Measurements from ENCODE around the gene ARHGAP18.

Gene ARHGAP18

DNA sequence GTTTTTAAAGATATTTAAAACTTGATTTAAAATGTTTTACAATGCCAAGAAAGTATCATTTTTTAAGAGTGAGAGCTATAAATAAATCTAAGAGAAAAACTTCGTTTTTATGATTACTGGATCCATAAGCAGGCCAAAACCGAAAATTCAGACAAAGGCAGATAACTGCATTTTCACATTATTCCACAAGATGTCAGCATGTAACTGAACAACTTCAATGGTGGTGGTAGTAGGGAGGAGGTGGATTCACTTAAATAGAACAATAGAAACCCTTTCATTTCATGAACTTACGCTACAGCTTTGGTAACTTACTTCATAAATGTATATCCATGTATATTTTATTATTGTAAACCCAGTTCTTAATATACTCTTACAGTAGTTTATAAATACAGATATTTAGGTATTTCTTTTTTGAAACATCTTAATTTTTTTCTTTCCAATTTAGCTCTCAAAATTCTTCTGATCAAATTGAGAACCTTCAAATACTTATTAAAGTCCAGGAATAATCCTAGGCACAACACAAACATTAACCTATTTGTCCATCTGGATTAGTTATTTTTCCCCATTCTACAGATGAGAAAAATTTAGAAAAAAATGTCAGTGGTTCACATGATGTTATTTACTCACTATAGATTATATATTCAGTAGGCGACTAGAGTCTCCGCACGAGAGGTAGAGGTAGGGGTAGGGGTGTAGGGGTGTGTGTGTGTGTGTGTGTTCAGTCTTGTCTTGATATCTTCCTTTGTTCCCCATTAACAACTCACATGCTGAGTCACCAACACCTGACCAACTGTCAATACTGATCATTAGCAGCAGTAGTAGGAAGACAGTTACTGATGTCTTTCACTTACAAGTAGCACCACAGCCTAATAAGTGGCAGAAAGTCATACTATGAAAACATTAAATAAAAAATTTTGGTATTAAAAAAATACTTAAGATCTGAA, 111.5 kb downstream of the ARHGAP18 start:
- H3K27me3 ChIP-seq (ENCODE audit: control insufficient read depth, insufficient read depth, low read length) = no peaks in the 10 kb centered on the region
- no peaks in the 10 kb centered on the region for H3K36me3 ChIP-seq (ENCODE audit: control insufficient read depth, insufficient read depth, low read length)
- no peak overlapping the region for H3K27ac ChIP-seq (ENCODE audit: low read depth, low read length)
- H3K9me3 ChIP-seq (ENCODE audit: control insufficient read depth, insufficient read depth, low read depth, low read length) = no peaks in the 10 kb centered on the region
- peaks cover 7% of the 10 kb centered on the region for H3K4me1 ChIP-seq (ENCODE audit: control insufficient read depth, insufficient read depth, low read length)
- no peak overlapping the region for H3K4me3 ChIP-seq (ENCODE audit: low read depth, low read length)
- H3K9ac ChIP-seq (ENCODE audit: low read length) = no peak overlapping the region

DNA sequence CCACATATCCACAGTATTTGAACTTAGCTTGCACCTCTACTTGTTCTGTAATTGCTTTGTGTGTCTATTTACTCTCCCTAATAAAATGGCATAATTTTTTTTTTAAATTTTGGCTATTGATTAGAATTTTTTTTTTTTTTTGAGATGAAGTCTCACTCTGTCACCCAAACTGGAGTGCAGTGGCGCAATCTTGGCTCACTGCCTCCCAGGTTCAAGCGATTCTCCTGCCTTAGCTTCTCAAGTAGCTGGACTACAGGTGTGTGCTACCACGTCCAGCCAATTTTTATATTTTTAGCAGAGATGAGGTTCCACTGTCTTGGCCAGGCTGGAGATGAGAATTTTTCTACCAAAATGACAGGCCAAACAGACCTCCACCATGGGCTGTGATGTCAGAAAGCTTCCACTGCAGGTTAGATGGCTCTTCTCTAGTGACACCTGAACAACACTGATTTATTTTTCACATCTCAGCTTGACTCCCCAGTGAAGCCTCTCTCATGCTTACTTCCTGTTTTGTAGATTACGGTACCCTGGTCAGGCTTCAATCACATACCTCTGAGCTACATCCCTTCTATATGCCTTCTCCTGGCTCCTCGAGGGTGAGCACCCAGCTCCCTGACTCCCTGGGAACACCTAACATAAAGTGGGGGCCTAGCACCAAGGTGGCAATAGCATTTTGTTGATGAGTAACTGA, 112.8 kb downstream of the ARHGAP18 start:
- H3K4me3 ChIP-seq (ENCODE audit: low read depth, low read length) = no peak overlapping the region
- H3K9me3 ChIP-seq (ENCODE audit: control insufficient read depth, insufficient read depth, low read depth, low read length) = no peaks in the 10 kb centered on the region
- H3K27ac ChIP-seq (ENCODE audit: low read depth, low read length) = no peak overlapping the region
- peaks cover 7% of the 10 kb centered on the region for H3K4me1 ChIP-seq (ENCODE audit: control insufficient read depth, insufficient read depth, low read length)
- no peaks in the 10 kb centered on the region for H3K36me3 ChIP-seq (ENCODE audit: control insufficient read depth, insufficient read depth, low read length)
- no peaks in the 10 kb centered on the region for H3K27me3 ChIP-seq (ENCODE audit: control insufficient read depth, insufficient read depth, low read length)
- H3K9ac ChIP-seq (ENCODE audit: low read length) = no peak overlapping the region

DNA sequence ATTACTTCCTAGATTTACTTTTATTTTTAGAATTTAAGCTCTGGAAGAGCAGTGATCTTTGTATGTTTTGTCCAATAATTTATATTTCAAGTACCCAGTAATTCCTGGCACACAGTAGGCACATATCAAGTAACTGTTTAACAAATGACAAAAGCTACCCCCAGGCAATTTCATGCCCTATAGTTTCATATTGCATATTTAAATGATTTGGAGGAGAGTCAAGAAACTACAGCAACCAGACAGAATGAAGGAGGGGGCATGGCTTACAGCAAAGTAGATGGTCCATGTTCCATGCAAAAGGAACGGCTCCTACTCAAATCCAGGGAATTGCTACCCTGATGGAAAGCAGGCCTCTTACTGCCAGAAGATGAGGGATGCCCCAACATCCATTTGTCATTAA, 113.5 kb downstream of the ARHGAP18 start:
- no peak overlapping the region for H3K4me3 ChIP-seq (ENCODE audit: low read depth, low read length)
- H3K36me3 ChIP-seq (ENCODE audit: control insufficient read depth, insufficient read depth, low read length) = no peaks in the 10 kb centered on the region

DNA sequence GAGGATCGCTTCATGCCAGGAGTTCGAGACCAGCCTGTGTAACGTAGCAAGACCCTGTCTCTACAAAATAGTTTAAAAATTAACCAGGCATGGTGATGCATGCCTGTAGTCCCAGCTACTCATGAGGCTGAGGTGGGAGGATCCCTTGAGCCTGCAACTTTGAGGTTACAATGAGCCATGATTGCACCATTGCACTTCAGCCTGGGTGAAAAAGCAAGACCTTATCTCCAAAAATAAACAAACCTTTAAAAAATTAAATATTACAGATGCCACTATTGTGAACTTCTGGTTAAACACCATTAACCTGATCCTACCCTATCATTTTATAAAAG, 116.8 kb downstream of the ARHGAP18 start:
- H3K27ac ChIP-seq (ENCODE audit: low read depth, low read length) = no peak overlapping the region
- H3K36me3 ChIP-seq (ENCODE audit: control insufficient read depth, insufficient read depth, low read length) = no peaks in the 10 kb centered on the region
- H3K9ac ChIP-seq (ENCODE audit: low read length) = no peak overlapping the region

More for the DNA sequence above, 113.5 kb downstream of the ARHGAP18 start:
- peaks cover 7% of the 10 kb centered on the region for H3K4me1 ChIP-seq (ENCODE audit: control insufficient read depth, insufficient read depth, low read length)
- no peak overlapping the region for H3K27ac ChIP-seq (ENCODE audit: low read depth, low read length)
- H3K27me3 ChIP-seq (ENCODE audit: control insufficient read depth, insufficient read depth, low read length) = no peaks in the 10 kb centered on the region
- no peaks in the 10 kb centered on the region for H3K9me3 ChIP-seq (ENCODE audit: control insufficient read depth, insufficient read depth, low read depth, low read length)
- H3K9ac ChIP-seq (ENCODE audit: low read length) = no peak overlapping the region

DNA sequence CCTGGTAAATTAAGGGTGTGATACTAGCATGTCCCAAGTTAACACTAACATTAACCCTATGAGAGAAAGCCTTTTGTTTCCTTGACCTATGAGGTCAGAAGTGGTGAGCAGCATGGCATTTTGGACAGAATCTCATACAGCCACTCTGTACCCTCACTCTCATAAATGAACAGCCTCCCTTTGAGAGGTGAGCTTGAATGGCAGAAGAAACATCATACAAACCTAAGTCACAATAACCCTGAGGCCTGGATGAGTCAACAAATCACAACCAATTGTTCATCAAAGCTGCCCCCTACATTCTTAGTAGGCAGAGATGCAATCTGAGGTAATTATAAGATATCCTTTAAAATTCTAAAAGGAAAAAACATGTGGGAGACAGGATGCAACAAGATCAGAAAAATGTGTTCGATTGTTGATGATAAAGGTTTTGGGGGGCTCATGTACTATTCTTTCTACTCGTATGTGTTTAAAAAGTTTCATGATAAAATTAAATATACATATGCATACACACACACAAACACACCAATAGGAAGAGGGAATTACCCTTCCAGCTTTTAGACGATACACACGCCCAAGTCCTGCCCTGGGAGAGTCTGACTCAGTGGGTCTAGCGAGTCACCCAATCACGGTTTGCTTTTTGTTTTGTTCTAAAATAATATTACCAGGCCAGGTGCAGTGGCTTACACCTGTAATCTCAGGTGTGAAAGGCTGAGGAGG, 117.3 kb downstream of the ARHGAP18 start:
- no peak overlapping the region for H3K9ac ChIP-seq (ENCODE audit: low read length)
- no peaks in the 10 kb centered on the region for H3K9me3 ChIP-seq (ENCODE audit: control insufficient read depth, insufficient read depth, low read depth, low read length)
- H3K36me3 ChIP-seq (ENCODE audit: control insufficient read depth, insufficient read depth, low read length) = no peaks in the 10 kb centered on the region
- no peak overlapping the region for H3K4me3 ChIP-seq (ENCODE audit: low read depth, low read length)
- H3K27ac ChIP-seq (ENCODE audit: low read depth, low read length) = no peak overlapping the region
- H3K4me1 ChIP-seq (ENCODE audit: control insufficient read depth, insufficient read depth, low read length) = no peaks in the 10 kb centered on the region
- H3K27me3 ChIP-seq (ENCODE audit: control insufficient read depth, insufficient read depth, low read length) = no peaks in the 10 kb centered on the region

More for the DNA sequence above, 116.8 kb downstream of the ARHGAP18 start:
- Histone ChIP-seq H3K27me3 (ENCODE audit: control insufficient read depth, insufficient read depth, low read length) (no peaks in the 10 kb centered on the region), H3K4me3 (ENCODE audit: low read depth, low read length) (no peak overlapping the region), H3K4me1 (ENCODE audit: control insufficient read depth, insufficient read depth, low read length) (no peaks in the 10 kb centered on the region), H3K9me3 (ENCODE audit: control insufficient read depth, insufficient read depth, low read depth, low read length) (no peaks in the 10 kb centered on the region)

DNA sequence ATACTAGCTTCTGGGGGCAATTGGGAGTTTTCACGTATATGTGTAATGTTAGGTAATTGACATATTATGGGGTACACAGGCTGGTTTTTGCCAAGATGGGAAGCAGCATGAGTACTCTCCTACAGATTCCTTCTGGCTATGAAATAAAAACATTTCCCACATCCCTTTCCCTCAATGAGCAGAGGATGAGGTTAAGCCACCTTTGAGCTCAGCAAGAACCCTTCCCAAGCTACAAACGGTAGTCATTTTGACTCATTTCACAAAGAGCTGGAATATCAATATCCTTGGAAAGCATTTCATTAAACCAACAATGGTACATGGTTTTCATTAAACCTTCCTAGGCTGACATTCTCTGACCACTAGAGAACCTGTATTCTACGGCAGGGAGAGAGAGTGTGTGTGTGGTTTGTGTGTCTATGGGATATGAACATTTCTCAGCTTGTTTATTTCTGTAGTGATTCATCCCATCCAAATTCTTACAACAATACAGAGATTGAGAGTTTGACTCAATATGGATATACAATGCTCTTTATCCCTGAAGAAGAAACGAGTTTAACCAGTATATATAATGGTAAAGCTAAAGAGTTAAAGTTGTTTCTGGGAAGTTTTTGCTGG, 119.5 kb downstream of the ARHGAP18 start:
- no peak overlapping the region for H3K4me3 ChIP-seq (ENCODE audit: low read depth, low read length)
- H3K9ac ChIP-seq (ENCODE audit: low read length) = no peak overlapping the region
- H3K36me3 ChIP-seq (ENCODE audit: control insufficient read depth, insufficient read depth, low read length) = no peaks in the 10 kb centered on the region
- no peak overlapping the region for H3K27ac ChIP-seq (ENCODE audit: low read depth, low read length)
- no peaks in the 10 kb centered on the region for H3K4me1 ChIP-seq (ENCODE audit: control insufficient read depth, insufficient read depth, low read length)
- no peaks in the 10 kb centered on the region for H3K27me3 ChIP-seq (ENCODE audit: control insufficient read depth, insufficient read depth, low read length)
- no peaks in the 10 kb centered on the region for H3K9me3 ChIP-seq (ENCODE audit: control insufficient read depth, insufficient read depth, low read depth, low read length)

DNA sequence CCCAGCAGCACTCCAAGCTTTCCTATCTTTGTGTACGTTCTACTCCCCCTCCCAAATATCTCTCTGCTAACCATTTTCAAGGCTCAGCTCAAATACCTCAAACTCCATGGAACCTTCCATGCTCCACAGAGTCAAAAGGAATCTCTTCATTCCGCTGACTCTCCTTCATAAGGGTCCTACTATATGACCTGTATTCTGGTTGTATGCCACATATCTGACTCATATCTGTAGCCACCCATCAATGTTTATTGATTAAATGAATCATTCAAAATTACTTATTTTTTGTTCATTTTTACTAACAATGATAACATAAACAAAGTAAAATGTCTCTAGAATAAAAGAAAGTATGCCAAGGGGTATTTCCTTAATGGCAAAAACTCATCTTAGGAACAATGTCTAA, 123.2 kb downstream of the ARHGAP18 start:
- H3K4me1 ChIP-seq (ENCODE audit: control insufficient read depth, insufficient read depth, low read length) = no peaks in the 10 kb centered on the region
- no peak overlapping the region for H3K27ac ChIP-seq (ENCODE audit: low read depth, low read length)
- no peaks in the 10 kb centered on the region for H3K36me3 ChIP-seq (ENCODE audit: control insufficient read depth, insufficient read depth, low read length)
- H3K27me3 ChIP-seq (ENCODE audit: control insufficient read depth, insufficient read depth, low read length) = no peaks in the 10 kb centered on the region
- no peak overlapping the region for H3K9ac ChIP-seq (ENCODE audit: low read length)
- H3K4me3 ChIP-seq (ENCODE audit: low read depth, low read length) = no peak overlapping the region
- H3K9me3 ChIP-seq (ENCODE audit: control insufficient read depth, insufficient read depth, low read depth, low read length) = no peaks in the 10 kb centered on the region

DNA sequence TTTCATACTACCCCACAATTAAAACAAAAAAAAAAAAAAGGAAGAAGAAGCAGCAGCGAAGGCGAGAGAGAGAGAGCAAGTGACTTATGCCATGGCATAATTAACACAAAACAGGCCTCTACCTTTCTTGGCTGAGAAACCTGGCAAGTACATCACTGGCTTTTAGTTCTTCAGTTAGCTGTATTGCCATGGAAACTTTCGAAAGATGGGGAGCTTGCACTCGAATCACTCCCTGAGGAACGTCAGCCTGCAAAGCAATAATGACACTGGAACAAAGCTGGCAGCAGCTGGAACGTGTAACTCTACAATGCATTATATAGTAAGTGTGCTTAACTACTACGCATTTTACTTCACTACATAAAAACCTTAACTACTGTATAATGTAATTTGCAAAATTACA, 126.1 kb downstream of the ARHGAP18 start:
- no peak overlapping the region for H3K27ac ChIP-seq (ENCODE audit: low read depth, low read length)
- H3K27me3 ChIP-seq (ENCODE audit: control insufficient read depth, insufficient read depth, low read length) = no peaks in the 10 kb centered on the region
- H3K9me3 ChIP-seq (ENCODE audit: control insufficient read depth, insufficient read depth, low read depth, low read length) = no peaks in the 10 kb centered on the region
- H3K36me3 ChIP-seq (ENCODE audit: control insufficient read depth, insufficient read depth, low read length) = no peaks in the 10 kb centered on the region
- H3K9ac ChIP-seq (ENCODE audit: low read length) = no peak overlapping the region
- H3K4me3 ChIP-seq (ENCODE audit: low read depth, low read length) = no peak overlapping the region
- H3K4me1 ChIP-seq (ENCODE audit: control insufficient read depth, insufficient read depth, low read length) = no peaks in the 10 kb centered on the region

DNA sequence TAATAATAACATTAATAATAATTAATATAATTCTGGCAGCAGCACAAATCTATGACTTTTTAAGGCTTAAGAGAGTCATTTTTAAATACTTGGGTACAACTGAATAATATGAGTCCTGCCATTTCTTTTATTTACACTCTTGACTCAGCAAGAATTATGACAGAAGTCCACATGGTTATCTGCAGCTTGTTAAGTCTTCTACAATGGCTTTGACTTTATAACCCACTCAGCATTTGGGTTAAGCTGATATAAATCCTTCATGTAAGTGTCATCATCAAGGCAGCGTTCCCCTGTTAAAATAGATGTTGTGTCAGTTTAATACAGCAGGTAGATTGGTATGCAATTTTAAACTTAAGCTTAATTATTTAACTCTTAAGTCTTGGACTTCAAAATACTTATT, 131.7 kb downstream of the ARHGAP18 start:
- Histone ChIP-seq H3K4me1 (ENCODE audit: control insufficient read depth, insufficient read depth, low read length) (no peaks in the 10 kb centered on the region), H3K36me3 (ENCODE audit: control insufficient read depth, insufficient read depth, low read length) (no peaks in the 10 kb centered on the region), H3K9me3 (ENCODE audit: control insufficient read depth, insufficient read depth, low read depth, low read length) (no peaks in the 10 kb centered on the region)

DNA sequence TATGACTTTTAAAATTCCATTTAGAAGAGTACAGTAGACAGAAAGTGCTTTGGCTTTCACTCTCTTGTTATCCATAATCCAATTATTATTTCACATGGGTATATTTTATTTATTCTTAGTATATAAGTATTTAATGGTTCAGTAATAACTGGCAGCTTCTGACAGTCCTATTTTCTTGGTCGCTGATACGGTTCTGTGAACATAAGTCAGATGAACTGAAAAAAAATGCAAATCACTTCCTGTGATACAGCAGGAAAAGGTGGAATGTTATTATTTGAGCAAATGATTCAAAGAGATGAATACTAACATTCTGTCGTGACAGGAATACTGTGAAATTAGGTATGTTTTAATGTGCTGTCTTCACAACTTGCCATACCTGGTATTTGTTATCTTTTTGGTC, 132.3 kb downstream of the ARHGAP18 start:
- Histone ChIP-seq H3K9ac (ENCODE audit: low read length) (no peak overlapping the region), H3K36me3 (ENCODE audit: control insufficient read depth, insufficient read depth, low read length) (no peaks in the 10 kb centered on the region), H3K9me3 (ENCODE audit: control insufficient read depth, insufficient read depth, low read depth, low read length) (no peaks in the 10 kb centered on the region), H3K27me3 (ENCODE audit: control insufficient read depth, insufficient read depth, low read length) (no peaks in the 10 kb centered on the region), H3K27ac (ENCODE audit: low read depth, low read length) (no peak overlapping the region), H3K4me1 (ENCODE audit: control insufficient read depth, insufficient read depth, low read length) (no peaks in the 10 kb centered on the region), H3K4me3 (ENCODE audit: low read depth, low read length) (no peak overlapping the region)

More for the DNA sequence above, 131.7 kb downstream of the ARHGAP18 start:
- Histone ChIP-seq H3K4me3 (ENCODE audit: low read depth, low read length) (no peak overlapping the region), H3K27ac (ENCODE audit: low read depth, low read length) (no peak overlapping the region), H3K27me3 (ENCODE audit: control insufficient read depth, insufficient read depth, low read length) (no peaks in the 10 kb centered on the region), H3K9ac (ENCODE audit: low read length) (no peak overlapping the region)
